HEK293 (cell line): Measurements from ENCODE around the gene NOL9.

Source experiments
- CTCF ChIA-PET: fragments of 350-600 bp; formaldehyde crosslinking; extraction: SDS; loops from one replicate; lab custom pipeline; 2021; ENCODE audit warnings: antibody characterized with exemption; lab: Yijun Ruan, JAX
- POLR2A ChIA-PET: fragments of 300-600 bp; formaldehyde crosslinking; extraction: SDS; loops from one replicate; lab custom pipeline; 2020; ENCODE audit warnings: antibody characterized with exemption, inconsistent platforms; lab: Yijun Ruan, JAX
- H3K27ac ChIP-seq: fragments of 200-500 bp; sonication (Bioruptor generic); 2 replicates; pipeline ENCODE4 v1.5.1; 2014; ENCODE audit warnings: low read depth, low read length, control low read depth, inconsistent platforms; ENCODE audit errors: extremely low read depth
- H3K36me3 ChIP-seq, 2 experiments: fragments of 200-500 bp in 1 of 2; sonication (Bioruptor generic) in 1 of 2; 1 replicate in 1 of 2; 2 replicates in 1 of 2; pipeline ENCODE4 v1.5.1; 2014 to 2017; ENCODE audit warnings: inconsistent platforms in 2 of 2, low read length in 2 of 2; ENCODE audit not compliant: control insufficient read depth in 2 of 2, insufficient read depth in 1 of 2
- H3K4me1 ChIP-seq: fragments of 200-500 bp; sonication (Bioruptor generic); 2 replicates; pipeline ENCODE4 v1.5.1; 2014; ENCODE audit warnings: mild to moderate bottlenecking, low read length, inconsistent platforms; ENCODE audit not compliant: control insufficient read depth, insufficient read depth
- H3K4me3 ChIP-seq: 2 replicates; pipeline ENCODE4 v1.5.1; 2011; ENCODE audit warnings: low read depth, mild to moderate bottlenecking, control low read depth, low read length, moderate library complexity
- H3K9me3 ChIP-seq: fragments of 200-500 bp; sonication (Bioruptor generic); 2 replicates; pipeline ENCODE4 v1.5.1; 2014; ENCODE audit warnings: low read depth, low read length, inconsistent platforms; ENCODE audit not compliant: control insufficient read depth, insufficient read depth
- FEZF1 ChIP-seq: fragments of 450-650 bp; formaldehyde crosslinking; IDR thresholded peaks from 2 replicates; pipeline ENCODE4 v1.5.1; 2016; ENCODE audit warnings: missing biosample characterization, missing genetic modification characterization
- GLIS1 ChIP-seq: fragments of 450-650 bp; formaldehyde crosslinking; IDR thresholded peaks from 2 replicates; pipeline ENCODE4 v1.5.1; 2016; ENCODE audit warnings: missing biosample characterization, missing genetic modification characterization
- HIC1 ChIP-seq: fragments of 450-650 bp; formaldehyde crosslinking; IDR thresholded peaks from 2 replicates; pipeline ENCODE4 v1.5.1; 2016; ENCODE audit warnings: missing biosample characterization, missing genetic modification characterization
- HOXD13 ChIP-seq: sonication (generic); formaldehyde crosslinking; IDR thresholded peaks from 2 replicates; pipeline ENCODE4 v1.8.0; 2022; ENCODE audit warnings: missing genetic modification reagents, borderline replicate concordance
- IKZF3 ChIP-seq: fragments of 450-650 bp; IDR thresholded peaks from 2 replicates; pipeline ENCODE4 v1.5.0; 2018; ENCODE audit warnings: missing biosample characterization, mild to moderate bottlenecking, missing genetic modification characterization, moderate library complexity
- INSM2 ChIP-seq: fragments of 450-650 bp; formaldehyde crosslinking; IDR thresholded peaks from 2 replicates; pipeline ENCODE4 v1.5.1; 2016; ENCODE audit warnings: missing biosample characterization, missing genetic modification characterization
- SALL2 ChIP-seq: fragments of 450-650 bp; formaldehyde crosslinking; IDR thresholded peaks from 2 replicates; pipeline ENCODE4 v1.5.0; 2017; ENCODE audit warnings: missing biosample characterization, mild to moderate bottlenecking, missing genetic modification characterization, borderline replicate concordance
- TSHZ1 ChIP-seq: fragments of 450-650 bp; formaldehyde crosslinking; IDR thresholded peaks from 2 replicates; pipeline ENCODE4 v1.5.1; 2016; ENCODE audit warnings: missing biosample characterization, missing genetic modification characterization, borderline replicate concordance
- WT1 ChIP-seq: fragments of 450-650 bp; formaldehyde crosslinking; IDR thresholded peaks from 2 replicates; pipeline ENCODE4 v1.5.1; 2016; ENCODE audit warnings: missing biosample characterization, missing genetic modification characterization
- ZIC2 ChIP-seq: fragments of 450-650 bp; formaldehyde crosslinking; IDR thresholded peaks from 2 replicates; pipeline ENCODE4 v1.5.1; 2016; ENCODE audit warnings: missing biosample characterization, missing genetic modification characterization
- ZNF341 ChIP-seq: fragments of 450-650 bp; formaldehyde crosslinking; IDR thresholded peaks from 2 replicates; pipeline ENCODE4; 2016; ENCODE audit warnings: low read depth, missing biosample characterization, missing genetic modification characterization
- ZNF645 ChIP-seq: fragments of 450-650 bp; formaldehyde crosslinking; IDR thresholded peaks from 2 replicates; pipeline ENCODE4; 2016; ENCODE audit warnings: missing biosample characterization, missing genetic modification characterization
- ZNF707 ChIP-seq: fragments of 450-650 bp; formaldehyde crosslinking; IDR thresholded peaks from 2 replicates; pipeline ENCODE4 v1.5.1; 2016; ENCODE audit warnings: missing biosample characterization, missing genetic modification characterization
- ZSCAN5A ChIP-seq: fragments of 450-650 bp; formaldehyde crosslinking; IDR thresholded peaks from 2 replicates; pipeline ENCODE4 v1.5.1; 2016; ENCODE audit warnings: missing biosample characterization, missing genetic modification characterization

Gene NOL9

GRCh38 chr1:6593810-6594209, 39.5 kb upstream of the NOL9 start:
- no peaks in the 10 kb centered on the region for H3K9me3 ChIP-seq
- no peak overlapping the region for H3K27ac ChIP-seq
- POLR2A ChIA-PET, result interaction anchor here (0.9 to 1.1 kb wide), 2 partner anchors 8 to 14 kb away, joined by 4 read pairs; partner anchors contain the start of gene ZBTB48
- TF ChIP-seq HOXD13 (no peak), WT1 (tag by site-specific recombination) (no peak), ZNF707 (tag by site-specific recombination) (no peak), SALL2 (tag by site-specific recombination) (no peak), INSM2 (tag by site-specific recombination) (no peak)
- no peaks in the 10 kb centered on the region for H3K4me1 ChIP-seq
- H3K4me3 ChIP-seq, result no peak overlapping the region
- peaks cover 3 to 99% of the 10 kb centered on the region in 2 experiments; a peak in 2 of 3 replicates for H3K36me3 ChIP-seq
- CTCF ChIA-PET, result no interaction called here

- CTCF ChIA-PET, result no interaction called here
- H3K4me1 ChIP-seq, result no peaks in the 10 kb centered on the region
- no peaks in the 10 kb centered on the region for H3K9me3 ChIP-seq
- no peak overlapping the region for H3K4me3 ChIP-seq
- TF ChIP-seq ZSCAN5A (tag by site-specific recombination), result no peak
- no peak for TF ChIP-seq FEZF1 (tag by site-specific recombination)
- TF ChIP-seq IKZF3 (tag by site-specific recombination), result no peak
- 0 out of 2 replicates have a peak, but pooled peaks have one; percentile 25 for TF ChIP-seq HIC1 (tag by site-specific recombination)
- TF ChIP-seq, all 188 proteins: peak for 1
- POLR2A ChIA-PET, result interaction anchor here (0.9 to 1.5 kb wide), 2 partner anchors 8 to 13 kb away, joined by 3 to 4 read pairs; partner anchors contain the start of gene ZBTB48
- Histone ChIP-seq H3K36me3 (peaks cover 3 to 100% of the 10 kb centered on the region in 2 experiments; a peak in 2 of 3 replicates), H3K27ac (no peak overlapping the region)
Measured at GRCh38 chr1:6592865-6593593, 38.7 kb upstream of the NOL9 start.

- POLR2A ChIA-PET, result interaction anchor here (0.9 to 2.3 kb wide), 3 partner anchors 9 to 13 kb away, joined by 3 to 12 read pairs (median 4); partner anchors contain the start of gene ZBTB48
- H3K36me3 ChIP-seq, result peaks cover 3 to 100% of the 10 kb centered on the region in 2 experiments; a peak in 2 of 3 replicates
- CTCF ChIA-PET, result interaction anchor here (1.8 kb wide), 1 partner anchor 38 kb away, joined by 7 read pairs; the partner anchor contains the start of gene TAS1R1
- no peak overlapping the region for H3K27ac ChIP-seq
- H3K9me3 ChIP-seq, result no peaks in the 10 kb centered on the region
- TF ChIP-seq GLIS1 (tag by site-specific recombination) (peak; percentile 63), ZNF341 (tag by site-specific recombination) (no peak), TSHZ1 (no peak), ZNF645 (tag by site-specific recombination) (no peak), ZIC2 (tag by site-specific recombination) (peak; percentile 69)
- TF ChIP-seq, all 188 proteins: peak for 2
- no peak overlapping the region for H3K4me3 ChIP-seq
- no peaks in the 10 kb centered on the region for H3K4me1 ChIP-seq
Measured at GRCh38 chr1:6592441-6592840, 38.1 kb upstream of the NOL9 start.
